ENCODE data around the gene MARCKSL1.

- TF ChIP-seq CTCF (IDR thresholded peaks at IDR 0.05) (no peak), POLR2A (IDR thresholded peaks at IDR 0.05) (no peak)
Measured at GRCh38 chr1:32337855-32338636, 2.0 kb upstream of the MARCKSL1 start.

Measured in body of pancreas (tissue), 4 donors.